ENCODE results near the gene JAKMIP3. TPM values are rescaled to one million over a fixed set of nuclear protein-coding genes. Genes with fewer than 3 reads are reported as not detected.

The JAKMIP3 gene
- total RNA-seq, 1 experiment from 2014 or later: 5.6 TPM

DNA sequence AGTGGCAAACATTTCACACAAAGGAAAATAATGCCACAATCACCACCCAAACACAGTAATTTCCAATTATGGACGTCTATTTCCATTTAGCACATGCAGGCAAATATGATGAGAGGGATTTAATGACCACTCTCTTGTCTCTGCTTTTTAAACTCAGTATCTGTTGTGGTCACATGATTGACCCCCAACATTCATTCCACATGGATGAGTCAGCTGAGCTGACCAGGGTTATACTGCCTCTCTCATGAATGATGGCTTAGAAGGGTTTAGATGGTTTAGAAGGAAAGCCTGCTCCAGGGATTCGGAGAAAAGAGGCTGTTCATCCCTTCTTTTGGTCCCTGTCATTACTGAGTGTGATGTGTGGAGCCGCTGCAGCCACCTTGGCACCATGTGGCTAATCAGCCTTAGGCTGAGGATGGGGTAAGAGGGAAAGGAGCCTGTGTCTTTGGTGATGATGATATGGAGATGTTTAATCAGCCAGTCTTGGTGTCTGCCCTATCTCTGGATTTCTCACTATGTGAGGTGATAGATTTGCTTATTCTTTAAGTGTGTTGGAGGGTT lies 38.2 kb upstream of the JAKMIP3 start:
- Histone ChIP-seq H3K9me2 (ENCODE audit: insufficient read depth) (no peaks in the 10 kb centered on the region), H3K27me3 (ENCODE audit: insufficient read depth, low read depth) (0 out of 2 replicates have a peak, but pooled peaks cover 17% of the 10 kb centered on the region), H3F3A (ENCODE audit: insufficient read depth, low read depth) (no peaks in the 10 kb centered on the region), H3K4me3 (no peak overlapping the region), H2AFZ (no peak overlapping the region), H3K27ac (no peak overlapping the region), H3K9me3 (ENCODE audit: insufficient read depth, low read depth) (no peaks in the 10 kb centered on the region), H4K20me1 (ENCODE audit: insufficient read depth) (no peaks in the 10 kb centered on the region), H3K4me1 (replicated peaks; ENCODE audit: insufficient read depth) (no peaks in the 10 kb centered on the region), H3K79me2 (ENCODE audit: low read depth) (no peaks in the 10 kb centered on the region), H3K36me3 (ENCODE audit: low read depth) (no peaks in the 10 kb centered on the region), H3K4me2 (no peak overlapping the region)
- DNase-seq: no peak
- BruUV-seq (replicated peaks): no TSS peak
- ChIA-PET POLR2A (ENCODE audit: unreplicated experiment) (no interaction called here), CTCF (no interaction called here)
- TF ChIP-seq, protein P1, sequence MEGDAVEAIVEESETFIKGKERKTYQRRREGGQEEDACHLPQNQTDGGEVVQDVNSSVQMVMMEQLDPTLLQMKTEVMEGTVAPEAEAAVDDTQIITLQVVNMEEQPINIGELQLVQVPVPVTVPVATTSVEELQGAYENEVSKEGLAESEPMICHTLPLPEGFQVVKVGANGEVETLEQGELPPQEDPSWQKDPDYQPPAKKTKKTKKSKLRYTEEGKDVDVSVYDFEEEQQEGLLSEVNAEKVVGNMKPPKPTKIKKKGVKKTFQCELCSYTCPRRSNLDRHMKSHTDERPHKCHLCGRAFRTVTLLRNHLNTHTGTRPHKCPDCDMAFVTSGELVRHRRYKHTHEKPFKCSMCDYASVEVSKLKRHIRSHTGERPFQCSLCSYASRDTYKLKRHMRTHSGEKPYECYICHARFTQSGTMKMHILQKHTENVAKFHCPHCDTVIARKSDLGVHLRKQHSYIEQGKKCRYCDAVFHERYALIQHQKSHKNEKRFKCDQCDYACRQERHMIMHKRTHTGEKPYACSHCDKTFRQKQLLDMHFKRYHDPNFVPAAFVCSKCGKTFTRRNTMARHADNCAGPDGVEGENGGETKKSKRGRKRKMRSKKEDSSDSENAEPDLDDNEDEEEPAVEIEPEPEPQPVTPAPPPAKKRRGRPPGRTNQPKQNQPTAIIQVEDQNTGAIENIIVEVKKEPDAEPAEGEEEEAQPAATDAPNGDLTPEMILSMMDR (conservative IDR thresholded peaks at IDR 0.05): no peak
- TF ChIP-seq EZH2 (IDR thresholded peaks at IDR 0.05; ENCODE audit: low read depth): no peak
- intact Hi-C loops (cut with micrococcal nuclease; ENCODE audit: unreplicated experiment): loop anchor here (10.0 kb wide), 1 partner anchor 117 kb away; no protein-coding TSS in a partner anchor

DNA sequence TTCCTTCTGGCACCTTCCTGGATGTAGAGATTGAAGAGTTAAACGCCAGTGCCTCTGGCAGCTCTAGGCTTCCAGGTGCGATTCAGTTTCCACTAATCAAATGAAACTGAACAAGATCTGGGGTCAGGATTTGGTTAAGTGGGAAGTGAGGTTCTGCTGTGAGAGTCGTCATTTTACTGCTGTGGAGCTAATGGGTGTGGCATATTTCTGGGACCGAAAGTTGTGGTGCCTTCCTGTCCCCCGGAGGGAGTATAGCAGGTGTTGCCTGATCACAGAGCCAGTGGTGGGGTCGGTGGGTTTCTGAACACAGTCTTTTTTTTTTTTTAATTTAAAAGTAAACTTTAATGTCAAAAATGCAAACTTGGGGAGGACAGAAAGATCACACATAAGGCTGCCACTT lies 37.0 kb upstream of the JAKMIP3 start:
- no peaks in the 10 kb centered on the region for H3K4me1 ChIP-seq (replicated peaks; ENCODE audit: insufficient read depth)
- H3K27me3 ChIP-seq (ENCODE audit: insufficient read depth, low read depth): peaks cover 21% of the 10 kb centered on the region; the same call in 1 of the 2 replicates
- ChIA-PET CTCF (no interaction called here), POLR2A (ENCODE audit: unreplicated experiment) (no interaction called here)
- no peaks in the 10 kb centered on the region for H3K9me2 ChIP-seq (ENCODE audit: insufficient read depth)
- H3F3A ChIP-seq (ENCODE audit: insufficient read depth, low read depth): no peaks in the 10 kb centered on the region
- intact Hi-C loops (cut with micrococcal nuclease; ENCODE audit: unreplicated experiment): loop anchor here (10.0 kb wide), 1 partner anchor 116 kb away; no protein-coding TSS in a partner anchor
- no peak overlapping the region for H2AFZ ChIP-seq
- no peak overlapping the region for H3K27ac ChIP-seq
- DNase-seq: no peak
- no peaks in the 10 kb centered on the region for H3K9me3 ChIP-seq (ENCODE audit: insufficient read depth, low read depth)
- no TSS peak for BruUV-seq (replicated peaks)
- H3K36me3 ChIP-seq (ENCODE audit: low read depth): no peaks in the 10 kb centered on the region
- no peak overlapping the region for H3K4me3 ChIP-seq
- no peaks in the 10 kb centered on the region for H4K20me1 ChIP-seq (ENCODE audit: insufficient read depth)
- TF ChIP-seq, protein P1 (conservative IDR thresholded peaks at IDR 0.05): no peak
- no peaks in the 10 kb centered on the region for H3K79me2 ChIP-seq (ENCODE audit: low read depth)
- H3K4me2 ChIP-seq: no peak overlapping the region

DNA sequence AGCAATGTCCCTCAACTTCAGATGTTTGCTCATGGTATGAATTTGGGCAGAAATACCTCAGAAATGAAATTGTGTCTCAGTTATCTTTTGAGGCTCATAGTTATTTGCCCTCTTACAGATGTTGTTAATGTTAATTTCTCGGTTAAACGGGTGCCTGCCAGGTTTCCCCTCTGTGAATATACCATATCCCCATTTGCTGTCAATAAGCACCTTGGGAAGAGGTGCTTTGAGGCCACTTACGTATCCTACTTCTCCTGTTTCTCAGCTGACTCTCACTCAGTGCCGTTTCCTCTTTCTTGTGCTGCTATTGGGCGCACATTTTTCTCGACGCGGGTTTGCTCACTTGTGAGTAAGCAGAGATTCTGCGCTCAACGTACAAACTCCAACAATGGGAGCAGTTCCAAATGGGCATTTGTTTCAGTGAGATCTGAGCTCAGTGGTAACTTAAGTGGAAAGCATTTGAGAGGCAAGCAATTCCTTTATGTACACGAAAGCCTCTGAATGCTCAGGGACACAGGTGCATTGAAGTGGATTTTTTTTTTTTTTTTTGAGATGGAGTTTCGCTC lies 34.8 kb upstream of the JAKMIP3 start:
- POLR2A ChIA-PET (ENCODE audit: unreplicated experiment): no interaction called here

More for the DNA sequence above, 34.8 kb upstream of the JAKMIP3 start:
- no peak overlapping the region for H3K27ac ChIP-seq
- no peaks in the 10 kb centered on the region for H3K79me2 ChIP-seq (ENCODE audit: low read depth)
- H3K27me3 ChIP-seq (ENCODE audit: insufficient read depth, low read depth): peaks cover 36% of the 10 kb centered on the region; the same call in 1 of the 2 replicates
- no peak overlapping the region for H2AFZ ChIP-seq
- CTCF ChIA-PET: no interaction called here
- no TSS peak for BruUV-seq (replicated peaks)
- no peaks in the 10 kb centered on the region for H3K9me3 ChIP-seq (ENCODE audit: insufficient read depth, low read depth)
- no peaks in the 10 kb centered on the region for H3K4me1 ChIP-seq (replicated peaks; ENCODE audit: insufficient read depth)
- H3K9me2 ChIP-seq (ENCODE audit: insufficient read depth): no peaks in the 10 kb centered on the region
- no peak overlapping the region for H3K4me2 ChIP-seq
- H3F3A ChIP-seq (ENCODE audit: insufficient read depth, low read depth): no peaks in the 10 kb centered on the region
- no peak overlapping the region for H3K4me3 ChIP-seq
- no peak for DNase-seq
- no peaks in the 10 kb centered on the region for H4K20me1 ChIP-seq (ENCODE audit: insufficient read depth)
- TF ChIP-seq EZH2 (IDR thresholded peaks at IDR 0.05; ENCODE audit: low read depth): no peak
- TF ChIP-seq, protein P1 (conservative IDR thresholded peaks at IDR 0.05): no peak
- no peaks in the 10 kb centered on the region for H3K36me3 ChIP-seq (ENCODE audit: low read depth)
- intact Hi-C loops (cut with micrococcal nuclease; ENCODE audit: unreplicated experiment): no loop called here
